ENCODE results near the gene YARS1. TPM values are rescaled to one million over a fixed set of nuclear protein-coding genes. Genes with fewer than 3 reads are reported as not detected.

The YARS1 gene
- polyA plus RNA-seq, 1 donor (not counting 4 experiments of a cell fraction or from before 2014, with no cell fraction given): 68.4 TPM

- Histone ChIP-seq H3K9me1 (ENCODE audit: control insufficient read depth, extremely low read depth, insufficient read depth, low read length) (no peaks in the 10 kb centered on the region), H3K9me3 (ENCODE audit: control insufficient read depth, low read depth, low read length) (no peaks in the 10 kb centered on the region), H3K4me3 (ENCODE audit: control insufficient read depth in 2 of 3, extremely low read depth in 1 of 3, insufficient read depth in 2 of 3, low read depth in 1 of 3, low read length in 3 of 3) (no peak overlapping the region), H3K27me3 (ENCODE audit: control insufficient read depth, extremely low read depth, insufficient read depth, low read length) (no peaks in the 10 kb centered on the region), H3K27ac (ENCODE audit: control insufficient read depth, insufficient read depth, low read length) (no peak overlapping the region), H3K9ac (ENCODE audit: control insufficient read depth, extremely low read depth, insufficient read depth, low read length) (no peak overlapping the region), H3K4me1 (ENCODE audit: control insufficient read depth, extremely low read depth, insufficient read depth, low read length) (peaks cover 7% of the 10 kb centered on the region), H3K36me3 (ENCODE audit: control insufficient read depth in 2 of 2, extremely low read depth in 1 of 2, insufficient read depth in 2 of 2, low read length in 2 of 2) (peaks cover 0 to 2% of the 10 kb centered on the region in 2 experiments), H3K4me2 (ENCODE audit: control insufficient read depth, extremely low read depth, insufficient read depth, low read depth, low read length) (no peak overlapping the region), H4K20me1 (ENCODE audit: control insufficient read depth, extremely low read depth, insufficient read depth, low read length) (no peaks in the 10 kb centered on the region), H2AFZ (ENCODE audit: control insufficient read depth, low read length) (no peak overlapping the region), H3K79me2 (ENCODE audit: control insufficient read depth, insufficient read depth, low read length) (no peaks in the 10 kb centered on the region)
- no peak for DNase-seq (ENCODE audit: low read depth, low spot score)
- TF ChIP-seq EZH2 (IDR thresholded peaks at IDR 0.05; ENCODE audit: low read length): no peak
- TF ChIP-seq, protein P1, sequence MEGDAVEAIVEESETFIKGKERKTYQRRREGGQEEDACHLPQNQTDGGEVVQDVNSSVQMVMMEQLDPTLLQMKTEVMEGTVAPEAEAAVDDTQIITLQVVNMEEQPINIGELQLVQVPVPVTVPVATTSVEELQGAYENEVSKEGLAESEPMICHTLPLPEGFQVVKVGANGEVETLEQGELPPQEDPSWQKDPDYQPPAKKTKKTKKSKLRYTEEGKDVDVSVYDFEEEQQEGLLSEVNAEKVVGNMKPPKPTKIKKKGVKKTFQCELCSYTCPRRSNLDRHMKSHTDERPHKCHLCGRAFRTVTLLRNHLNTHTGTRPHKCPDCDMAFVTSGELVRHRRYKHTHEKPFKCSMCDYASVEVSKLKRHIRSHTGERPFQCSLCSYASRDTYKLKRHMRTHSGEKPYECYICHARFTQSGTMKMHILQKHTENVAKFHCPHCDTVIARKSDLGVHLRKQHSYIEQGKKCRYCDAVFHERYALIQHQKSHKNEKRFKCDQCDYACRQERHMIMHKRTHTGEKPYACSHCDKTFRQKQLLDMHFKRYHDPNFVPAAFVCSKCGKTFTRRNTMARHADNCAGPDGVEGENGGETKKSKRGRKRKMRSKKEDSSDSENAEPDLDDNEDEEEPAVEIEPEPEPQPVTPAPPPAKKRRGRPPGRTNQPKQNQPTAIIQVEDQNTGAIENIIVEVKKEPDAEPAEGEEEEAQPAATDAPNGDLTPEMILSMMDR (optimal IDR thresholded peaks at IDR 0.05 in 1 of 3, IDR thresholded peaks at IDR 0.05 in 1 of 3, conservative IDR thresholded peaks at IDR 0.05 in 1 of 3; ENCODE audit: extremely low read depth in 1 of 3, insufficient read depth in 2 of 3, low read length in 3 of 3): no peak
- dilution Hi-C loops (cut with MboI; ENCODE audit: extremely low pct_ligation_motif_present, low sequenced_read_pairs): no loop called here
- FAIRE-seq: no peak
Observed at GRCh38 chr1:32864375-32865019, 47.3 kb upstream of the YARS1 start.

- Histone ChIP-seq H3K9me1 (ENCODE audit: control insufficient read depth, extremely low read depth, insufficient read depth, low read length) (no peaks in the 10 kb centered on the region), H2AFZ (ENCODE audit: control insufficient read depth, low read length) (no peak overlapping the region), H3K79me2 (ENCODE audit: control insufficient read depth, insufficient read depth, low read length) (no peaks in the 10 kb centered on the region), H3K4me3 (ENCODE audit: control insufficient read depth in 2 of 3, extremely low read depth in 1 of 3, insufficient read depth in 2 of 3, low read depth in 1 of 3, low read length in 3 of 3) (no peak overlapping the region), H3K4me2 (ENCODE audit: control insufficient read depth, extremely low read depth, insufficient read depth, low read depth, low read length) (no peak overlapping the region), H3K27me3 (ENCODE audit: control insufficient read depth, extremely low read depth, insufficient read depth, low read length) (no peaks in the 10 kb centered on the region), H3K9me3 (ENCODE audit: control insufficient read depth, low read depth, low read length) (no peaks in the 10 kb centered on the region), H4K20me1 (ENCODE audit: control insufficient read depth, extremely low read depth, insufficient read depth, low read length) (no peaks in the 10 kb centered on the region), H3K36me3 (ENCODE audit: control insufficient read depth in 2 of 2, extremely low read depth in 1 of 2, insufficient read depth in 2 of 2, low read length in 2 of 2) (peaks cover 0 to 2% of the 10 kb centered on the region in 2 experiments), H3K27ac (ENCODE audit: control insufficient read depth, insufficient read depth, low read length) (no peak overlapping the region), H3K4me1 (ENCODE audit: control insufficient read depth, extremely low read depth, insufficient read depth, low read length) (peaks cover 13% of the 10 kb centered on the region), H3K9ac (ENCODE audit: control insufficient read depth, extremely low read depth, insufficient read depth, low read length) (no peak overlapping the region)
- DNase-seq (ENCODE audit: low read depth, low spot score) (no peak), FAIRE-seq (no peak)
- dilution Hi-C loops (cut with MboI; ENCODE audit: extremely low pct_ligation_motif_present, low sequenced_read_pairs): no loop called here
- TF ChIP-seq EZH2 (IDR thresholded peaks at IDR 0.05; ENCODE audit: low read length): no peak
- TF ChIP-seq, protein P1 (optimal IDR thresholded peaks at IDR 0.05 in 1 of 3, IDR thresholded peaks at IDR 0.05 in 1 of 3, conservative IDR thresholded peaks at IDR 0.05 in 1 of 3; ENCODE audit: extremely low read depth in 1 of 3, insufficient read depth in 2 of 3, low read length in 3 of 3): no peak
Observed at GRCh38 chr1:32863881-32864245, 46.7 kb upstream of the YARS1 start.
